Common myeloid progenitor, CD34-positive (primary cell): ENCODE results near the gene OBP2A.

Source experiments
- CTCF ChIA-PET: fragments of 350-600 bp; sonication (Branson Sonifier 250); formaldehyde crosslinking; loops from one replicate; lab custom pipeline; 2021; ENCODE audit warnings: antibody characterized with exemption; lab: Charles Lee
- POLR2A ChIA-PET: fragments of 350-600 bp; sonication (Branson Sonifier 250); formaldehyde crosslinking; loops from one replicate; lab custom pipeline; 2021; ENCODE audit warnings: antibody characterized with exemption; lab: Charles Lee
- DNase-seq, 3 donors: peaks; one replicate each; pipeline versions ENCODE4 v3.0.0 to v3.0.0-alpha.2; 2013
- H3K27ac ChIP-seq, 2 experiments: 1 replicate in 1 of 2; 2 replicates in 1 of 2; pipeline ENCODE4 v1.7.0; 2013; ENCODE audit warnings: inconsistent platforms in 2 of 2, low read length in 2 of 2, mild to moderate bottlenecking in 2 of 2, low read depth in 1 of 2, moderate library complexity in 1 of 2; ENCODE audit not compliant: severe bottlenecking in 2 of 2, insufficient read depth in 1 of 2, poor library complexity in 1 of 2
- H3K27me3 ChIP-seq, 5 experiments: replicated peaks in 2 of 5; 1 replicate in 3 of 5; 2 replicates in 2 of 5; pipeline versions ENCODE4 v1.6.1 to v1.7.0; 2013; ENCODE audit warnings: low read length in 4 of 5, mild to moderate bottlenecking in 2 of 5, moderate library complexity in 2 of 5, inconsistent platforms in 1 of 5; ENCODE audit not compliant: insufficient read depth in 5 of 5, control insufficient read depth in 4 of 5
- H3K36me3 ChIP-seq, 4 experiments: 1 replicate in 2 of 4; 2 replicates in 2 of 4; pipeline versions ENCODE4 v1.6.1 to v1.7.0; 2013; ENCODE audit warnings: low read length in 3 of 4, control low read depth in 1 of 4, mild to moderate bottlenecking in 1 of 4; ENCODE audit not compliant: control insufficient read depth in 4 of 4, insufficient read depth in 4 of 4
- H3K4me1 ChIP-seq, 4 experiments: 1 replicate in 3 of 4; 2 replicates in 1 of 4; pipeline versions ENCODE4 v1.6.1 to v1.7.1; 2013; ENCODE audit warnings: low read length in 3 of 4, mild to moderate bottlenecking in 3 of 4, control low read depth in 1 of 4, inconsistent platforms in 1 of 4, moderate library complexity in 1 of 4; ENCODE audit not compliant: control insufficient read depth in 4 of 4, insufficient read depth in 4 of 4; ENCODE audit errors: control extremely low read depth in 1 of 4
- H3K4me3 ChIP-seq, 7 experiments: 1 replicate in 4 of 7; 2 replicates in 3 of 7; pipeline versions ENCODE4 v1.5.1 to v1.7.0; 2013; ENCODE audit warnings: mild to moderate bottlenecking in 7 of 7, low read length in 6 of 7, moderate library complexity in 6 of 7, inconsistent platforms in 2 of 7, low read depth in 2 of 7, control low read depth in 1 of 7; ENCODE audit not compliant: insufficient read depth in 4 of 7, control insufficient read depth in 1 of 7; ENCODE audit errors: extremely low read depth in 1 of 7
- H3K9me3 ChIP-seq, 5 experiments: 1 replicate in 4 of 5; 2 replicates in 1 of 5; pipeline versions ENCODE4 v1.6.1 to v1.7.1; 2013; ENCODE audit warnings: low read length in 4 of 5, mild to moderate bottlenecking in 2 of 5, inconsistent platforms in 1 of 5, low read depth in 1 of 5, moderate library complexity in 1 of 5; ENCODE audit not compliant: control insufficient read depth in 4 of 5, insufficient read depth in 2 of 5; ENCODE audit errors: control extremely low read depth in 1 of 5
- WGBS: methylation state at CpG from one replicate; pipeline ENCODE4 v1.1.5; 2013; ENCODE audit not compliant: insufficient coverage; 5-methylcytosine and 5-hydroxymethylcytosine counted together

The OBP2A gene

GRCh38 chr9:135517407-135517822 lies 28.5 kb upstream of the OBP2A start:
- CTCF ChIA-PET: interaction anchor here (1.5 kb wide), 1 partner anchor 13 kb away, joined by 5 read pairs; no protein-coding TSS in a partner anchor
- H3K4me3 ChIP-seq: no peak overlapping the region
- no peaks in the 10 kb centered on the region for H3K9me3 ChIP-seq
- H3K27me3 ChIP-seq: peaks cover 2 to 42% (median 3%) of the 10 kb centered on the region in 5 experiments
- DNase-seq: no peak
- H3K4me1 ChIP-seq: peaks cover 0 to 4% (median 1%) of the 10 kb centered on the region in 4 experiments
- H3K27ac ChIP-seq: no peak overlapping the region
- WGBS: 96% methylated on average over 24 of the region's 24 CpGs
- POLR2A ChIA-PET: no interaction called here
- H3K36me3 ChIP-seq: no peaks in the 10 kb centered on the region

- H3K36me3 ChIP-seq: no peaks in the 10 kb centered on the region
- no peak for DNase-seq
- H3K27me3 ChIP-seq: peaks cover 2 to 38% (median 3%) of the 10 kb centered on the region in 5 experiments
- H3K9me3 ChIP-seq: no peaks in the 10 kb centered on the region
- 98% methylated on average over 6 of the region's 10 CpGs for WGBS
- peaks cover 0 to 4% (median 1%) of the 10 kb centered on the region in 4 experiments for H3K4me1 ChIP-seq
- no peak overlapping the region for H3K27ac ChIP-seq
- H3K4me3 ChIP-seq: no peak overlapping the region
- POLR2A ChIA-PET: no interaction called here
- CTCF ChIA-PET: no interaction called here
Measured at GRCh38 chr9:135519179-135519971, 26.6 kb upstream of the OBP2A start.

DNA sequence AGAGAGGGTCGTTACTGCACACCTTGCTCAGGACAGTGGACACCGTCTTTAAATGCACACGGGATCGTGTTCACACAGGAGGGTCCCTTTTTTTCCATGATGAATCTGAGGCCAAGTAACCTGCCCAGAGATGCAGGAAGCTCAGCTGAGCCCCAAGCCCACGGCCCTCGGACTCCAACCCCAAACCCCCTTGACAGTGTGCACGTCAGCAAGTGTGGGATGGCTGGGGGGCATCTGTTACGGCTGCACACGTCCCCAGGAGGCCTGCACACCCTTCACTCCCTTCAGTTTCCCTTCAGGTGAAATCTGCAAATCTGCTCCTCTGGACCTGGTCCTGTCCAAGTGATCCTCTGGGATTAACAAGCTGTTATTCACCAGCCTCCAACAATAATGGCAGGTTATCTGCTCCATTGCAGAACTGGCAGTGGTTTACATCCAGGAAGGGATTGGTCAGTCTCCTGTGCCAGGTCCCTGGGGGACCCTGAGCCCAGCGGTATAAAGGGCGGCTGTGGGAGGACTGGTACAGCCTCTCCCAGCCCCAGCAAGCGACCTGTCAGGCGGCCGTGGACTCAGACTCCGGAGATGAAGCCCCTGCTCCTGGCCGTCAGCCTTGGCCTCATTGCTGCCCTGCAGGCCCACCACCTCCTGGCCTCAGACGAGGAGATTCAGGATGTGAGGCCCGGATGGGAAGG lies 24.9 kb upstream of the OBP2A start, which contains the start of gene LCN1:
LCN1 (plus strand) TSS at position 525 of the 692 bp plus-strand sequence; CDS start at position 583, 58 bp downstream.
- H3K9me3 ChIP-seq: no peaks in the 10 kb centered on the region
- 96% methylated on average over 13 of the region's 18 CpGs for WGBS
- POLR2A ChIA-PET: no interaction called here
- DNase-seq: no peak
- H3K27ac ChIP-seq: no peak within 1 kb of the TSS
- CTCF ChIA-PET: no interaction called here
- H3K4me1 ChIP-seq: peaks cover 0 to 4% (median 1%) of the 10 kb centered on the region in 4 experiments
- no peak within 1 kb of the TSS for H3K4me3 ChIP-seq
- H3K27me3 ChIP-seq: peaks cover 2 to 29% (median 3%) of the 10 kb centered on the region in 5 experiments
- no peaks in the 10 kb centered on the region for H3K36me3 ChIP-seq

DNA sequence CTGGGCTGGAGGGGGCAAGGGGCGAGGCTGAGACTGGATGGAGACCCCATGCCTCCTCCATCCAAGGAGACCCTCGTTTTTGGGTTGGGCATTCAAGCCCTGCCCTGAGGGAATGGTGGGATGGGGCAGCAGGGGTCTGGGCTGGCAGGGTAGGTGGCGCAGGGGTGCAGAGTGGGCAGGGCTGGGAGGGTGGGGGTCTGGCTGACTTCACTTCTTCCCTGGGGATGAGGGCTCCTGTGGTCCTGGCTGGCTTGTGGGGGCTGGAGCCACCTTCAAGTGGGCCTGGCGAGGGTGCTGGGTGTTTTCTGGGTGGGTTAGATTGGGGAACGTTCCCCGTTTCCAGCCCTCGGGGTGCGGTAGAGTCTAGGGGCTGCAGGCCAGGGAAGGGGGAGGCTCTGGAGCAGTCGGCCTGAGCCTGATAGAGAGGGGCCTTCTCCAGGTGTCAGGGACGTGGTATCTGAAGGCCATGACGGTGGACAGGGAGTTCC lies 24.3 kb upstream of the OBP2A start:
- no peaks in the 10 kb centered on the region for H3K4me1 ChIP-seq
- WGBS: 100% methylated on average over 1 of the region's 11 CpGs
- no peaks in the 10 kb centered on the region for H3K9me3 ChIP-seq
- H3K4me3 ChIP-seq: no peak overlapping the region
- H3K27me3 ChIP-seq: peaks cover 2 to 26% (median 3%) of the 10 kb centered on the region in 5 experiments
- ChIA-PET CTCF (no interaction called here), POLR2A (no interaction called here)
- no peaks in the 10 kb centered on the region for H3K36me3 ChIP-seq
- no peak for DNase-seq
- H3K27ac ChIP-seq: no peak overlapping the region

DNA sequence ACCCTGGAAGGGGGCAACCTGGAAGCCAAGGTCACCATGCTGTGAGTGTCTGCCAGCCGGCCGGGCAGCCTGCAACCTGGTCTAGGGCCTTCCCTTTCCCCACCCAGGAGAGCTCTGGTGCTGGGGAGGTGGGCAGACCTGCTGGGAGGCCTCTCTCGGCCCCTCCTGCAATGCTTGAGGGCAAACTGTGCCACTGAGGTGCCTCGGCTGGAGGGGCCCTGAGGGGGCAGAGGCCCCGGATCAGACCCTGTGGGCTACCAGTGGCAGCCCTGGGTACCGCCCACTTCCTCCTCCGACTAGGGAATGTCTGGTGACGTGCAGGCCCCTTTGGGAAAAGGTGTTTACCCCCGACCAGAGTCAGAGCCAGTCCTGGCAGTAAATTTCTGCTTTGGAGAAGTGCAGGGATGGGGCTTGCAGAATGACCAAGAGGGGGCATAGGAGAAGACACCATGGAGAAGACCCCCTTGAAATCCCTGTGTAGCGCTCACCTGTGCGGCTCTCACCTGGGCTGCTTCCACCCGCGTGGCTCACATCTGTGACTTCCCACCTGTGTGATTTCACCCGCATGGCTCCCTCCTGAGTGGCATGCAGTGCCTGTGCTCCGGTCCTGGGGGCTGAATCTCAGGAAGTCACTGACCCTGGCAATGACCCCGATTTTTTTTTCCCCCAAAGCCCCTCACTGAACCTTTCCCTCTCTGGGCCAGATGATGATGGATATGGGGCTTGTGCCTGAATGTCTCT lies 23.6 kb upstream of the OBP2A start:
- CTCF ChIA-PET: no interaction called here
- 79% methylated on average over 10 of the region's 16 CpGs for WGBS
- no peaks in the 10 kb centered on the region for H3K4me1 ChIP-seq
- no peak for DNase-seq
- H3K4me3 ChIP-seq: no peak overlapping the region
- no peaks in the 10 kb centered on the region for H3K9me3 ChIP-seq
- POLR2A ChIA-PET: no interaction called here
- no peaks in the 10 kb centered on the region for H3K36me3 ChIP-seq
- peaks cover 2 to 24% (median 3%) of the 10 kb centered on the region in 5 experiments for H3K27me3 ChIP-seq
- H3K27ac ChIP-seq: no peak overlapping the region

- no peak overlapping the region for H3K4me3 ChIP-seq
- 81% methylated on average over 16 of the region's 17 CpGs for WGBS
- peaks cover 2 to 18% (median 3%) of the 10 kb centered on the region in 5 experiments for H3K27me3 ChIP-seq
- H3K36me3 ChIP-seq: no peaks in the 10 kb centered on the region
- no peaks in the 10 kb centered on the region for H3K9me3 ChIP-seq
- no peak overlapping the region for H3K27ac ChIP-seq
- ChIA-PET CTCF (no interaction called here), POLR2A (no interaction called here)
- H3K4me1 ChIP-seq: no peaks in the 10 kb centered on the region
- no peak for DNase-seq
Measured at GRCh38 chr9:135522931-135523330, 23.0 kb upstream of the OBP2A start.
